HG03159 (cell line): Measurements from ENCODE around the gene DNAJC28.
A peak's percentile ranks its signal among the peaks of the same experiment; 100 is the strongest.

Experiments
- ATAC-seq: cut with Tn5 transposase; IDR thresholded peaks from one replicate; pipeline ENCODE4 v1.9.1; 2021; ENCODE audit warnings: mild to moderate bottlenecking, moderate library complexity; ENCODE audit not compliant: unreplicated experiment

DNAJC28 gene

GRCh38 chr21:33441489-33442477, 49.7 kb downstream of the DNAJC28 start:
- peak; percentile 65 for ATAC-seq
